Right forelimb (tissue), 1 donor: Measurements from ENCODE around the gene HIVEP3.
A peak's percentile ranks its signal among the peaks of the same experiment; 100 is the strongest.

Experiments used
- DNase-seq: peaks from one replicate; pipeline ENCODE4 v3.0.0-alpha.2; 2018

Gene HIVEP3

DNA sequence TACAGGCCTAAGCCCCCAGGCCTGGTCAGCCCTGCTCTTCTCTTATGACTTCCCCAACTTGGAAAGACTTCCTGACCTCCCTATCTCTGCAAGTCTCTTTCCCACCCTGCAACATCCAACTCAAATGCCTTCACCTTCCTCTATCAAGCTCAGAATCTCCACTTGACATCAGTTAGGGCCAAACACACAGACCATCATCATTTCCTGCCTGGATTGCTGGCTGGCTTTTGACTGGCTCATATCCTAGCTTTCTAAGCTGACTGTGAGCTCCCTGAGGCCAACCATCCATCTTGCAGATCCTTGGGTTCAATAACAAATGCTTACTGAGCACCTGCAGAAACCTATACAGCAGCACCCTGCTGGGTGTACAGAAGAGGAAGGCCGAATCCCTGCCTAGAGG is 296.9 kb downstream of the HIVEP3 start:
- DNase-seq = no peak

DNA sequence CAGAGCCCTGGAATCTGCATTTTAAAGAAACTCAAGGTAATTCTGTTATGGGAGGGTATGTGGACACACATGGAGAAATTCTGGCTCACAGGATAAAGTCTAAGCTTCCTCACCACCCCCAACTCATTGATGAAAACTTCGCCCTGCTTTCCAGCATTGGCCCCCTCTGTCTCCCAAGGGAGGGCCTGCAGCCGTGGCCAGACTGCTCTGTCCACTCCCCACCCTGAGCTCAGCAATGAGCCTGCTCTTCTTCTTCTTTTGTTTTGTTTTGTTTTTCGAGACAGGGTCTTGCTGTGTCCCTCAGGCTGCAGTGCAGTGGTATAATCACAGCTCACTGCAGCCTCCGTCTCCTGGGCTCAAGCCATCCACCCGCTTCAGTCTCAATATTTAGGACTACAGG is 297.5 kb downstream of the HIVEP3 start:
- no peak for DNase-seq

DNA sequence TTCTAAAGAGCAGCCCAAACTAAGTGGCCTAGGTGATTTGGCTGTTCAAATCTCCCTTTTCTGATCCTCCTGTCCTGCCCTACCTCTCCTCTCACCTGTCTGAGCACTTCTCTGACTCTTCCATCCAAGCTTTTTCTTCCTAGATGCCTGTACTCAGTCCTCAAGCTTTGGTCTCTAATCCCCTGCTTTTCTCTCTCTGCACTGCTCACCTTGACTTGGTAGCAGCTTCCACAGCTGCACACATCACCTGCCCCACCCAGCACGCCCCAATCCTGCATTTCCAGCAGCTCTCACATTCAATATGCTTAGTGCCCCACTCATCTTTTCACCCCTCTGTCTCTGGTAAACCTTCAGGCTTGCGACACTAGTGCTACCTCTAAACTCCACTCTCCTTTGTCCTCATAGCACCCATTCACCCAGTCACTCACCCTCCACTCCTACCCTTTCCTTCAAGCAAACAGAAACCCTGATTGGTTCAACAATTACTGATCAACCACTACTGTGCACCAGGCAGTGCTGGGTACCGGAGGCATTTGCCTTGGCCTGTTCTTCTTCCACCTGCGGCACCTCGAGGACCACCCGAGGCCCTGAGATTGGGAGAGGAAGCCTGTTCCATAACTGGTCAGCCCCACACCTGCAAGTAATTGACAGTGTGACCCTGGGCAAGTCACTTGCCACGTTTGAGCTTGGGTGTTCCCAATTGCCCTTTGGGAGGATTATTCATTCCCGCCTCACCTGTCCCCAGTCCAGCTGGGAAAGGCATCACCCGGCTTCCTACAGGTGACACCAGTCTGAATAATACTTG is 298.2 kb downstream of the HIVEP3 start:
- no peak for DNase-seq

DNA sequence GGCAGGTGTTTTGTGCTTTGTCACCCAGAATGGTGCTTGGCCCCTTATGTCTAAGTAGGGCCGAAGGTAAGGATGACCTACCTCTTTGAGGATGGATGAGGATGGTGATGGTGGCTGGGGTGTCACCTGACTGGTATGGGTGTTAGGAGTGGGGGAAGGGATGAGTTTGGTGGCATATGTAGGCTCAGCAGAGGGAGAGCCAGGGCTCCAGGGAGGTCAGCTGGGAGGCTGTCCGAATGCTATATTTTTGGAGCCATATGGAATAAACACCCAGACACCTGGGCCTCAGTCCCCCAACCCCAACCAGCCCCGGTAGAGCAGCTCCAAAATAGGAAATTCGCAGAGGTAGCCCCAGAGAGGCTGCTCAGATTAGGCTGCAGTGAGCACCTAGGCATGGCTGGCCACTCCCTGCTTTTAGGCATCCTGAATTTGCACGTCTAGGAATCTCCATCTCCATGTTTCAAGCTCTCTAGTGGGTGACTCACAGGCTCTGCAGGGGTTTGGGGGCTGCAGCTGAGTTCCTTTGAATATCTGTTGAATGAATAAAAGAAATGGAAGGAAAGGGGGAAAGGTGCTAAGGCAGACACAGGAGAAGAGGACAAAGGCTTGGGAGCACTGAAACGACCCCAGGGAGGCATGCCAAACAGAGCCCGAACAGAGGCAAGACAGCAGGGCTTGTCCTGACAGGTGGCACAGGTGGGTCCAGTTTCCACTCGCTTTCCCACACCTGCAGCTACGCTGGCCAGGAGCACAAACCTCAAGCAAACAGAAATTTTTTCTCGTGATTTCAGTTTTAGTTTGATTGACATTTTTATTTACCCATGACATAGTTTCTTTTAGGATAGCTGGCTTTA is 299.0 kb downstream of the HIVEP3 start:
- DNase-seq = no peak

DNA sequence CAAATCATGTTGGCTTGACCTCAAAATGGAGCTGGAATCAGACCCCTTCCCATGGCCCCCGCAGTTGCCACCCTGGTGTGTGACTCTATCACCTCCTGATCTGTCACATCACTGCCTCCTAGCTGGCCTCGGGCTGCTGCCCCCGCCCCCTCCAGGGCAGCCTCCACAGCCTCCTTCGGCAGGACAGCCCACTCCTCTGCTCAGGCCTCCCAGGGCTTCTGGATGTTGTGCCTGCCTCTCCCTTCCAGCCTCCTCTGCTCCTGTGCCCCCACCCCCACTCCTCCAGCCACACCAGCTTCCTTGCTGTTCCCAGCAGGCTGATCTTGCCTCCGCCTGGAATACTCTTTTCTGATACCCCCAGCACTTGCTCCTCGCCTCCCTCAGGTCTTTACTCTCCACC is 299.9 kb downstream of the HIVEP3 start:
- no peak for DNase-seq

DNA sequence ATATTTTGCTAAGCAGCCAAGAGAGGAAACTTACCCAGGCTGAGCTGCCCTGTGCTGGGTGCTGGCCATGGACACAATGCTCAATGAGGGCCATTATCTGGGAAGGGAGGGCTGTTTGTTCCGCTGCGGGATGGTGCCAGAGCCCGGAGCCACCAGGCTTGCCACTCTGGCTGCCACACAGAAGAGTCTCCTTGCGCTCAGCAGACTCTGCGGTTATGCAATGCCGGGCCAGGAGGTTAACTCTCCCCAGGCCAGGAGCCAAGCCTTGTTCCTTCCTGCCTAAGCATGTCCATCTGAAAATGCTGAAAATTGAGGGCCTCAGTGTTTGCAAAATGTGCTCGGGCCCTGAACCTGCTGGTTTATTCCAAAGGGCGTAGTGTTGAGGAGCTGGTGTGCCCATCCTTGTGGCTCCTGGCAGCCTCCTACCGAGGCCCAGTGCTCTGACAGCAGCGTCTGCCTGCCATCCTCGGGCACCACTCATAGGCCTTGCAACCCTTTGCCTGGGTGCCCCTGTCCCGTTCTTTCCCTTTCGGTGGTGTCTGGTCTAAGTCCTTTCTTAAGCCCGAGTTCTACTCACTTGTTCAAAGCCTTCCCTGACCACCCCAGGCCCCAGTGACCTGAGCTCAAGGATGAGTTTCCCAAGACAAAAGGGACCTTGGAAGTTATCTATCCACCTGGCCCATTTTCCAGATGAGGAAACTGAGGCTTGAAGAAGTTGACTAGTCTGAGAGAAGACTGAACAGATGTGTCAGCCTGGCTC is 300.5 kb downstream of the HIVEP3 start:
- DNase-seq = peak; percentile 55

DNA sequence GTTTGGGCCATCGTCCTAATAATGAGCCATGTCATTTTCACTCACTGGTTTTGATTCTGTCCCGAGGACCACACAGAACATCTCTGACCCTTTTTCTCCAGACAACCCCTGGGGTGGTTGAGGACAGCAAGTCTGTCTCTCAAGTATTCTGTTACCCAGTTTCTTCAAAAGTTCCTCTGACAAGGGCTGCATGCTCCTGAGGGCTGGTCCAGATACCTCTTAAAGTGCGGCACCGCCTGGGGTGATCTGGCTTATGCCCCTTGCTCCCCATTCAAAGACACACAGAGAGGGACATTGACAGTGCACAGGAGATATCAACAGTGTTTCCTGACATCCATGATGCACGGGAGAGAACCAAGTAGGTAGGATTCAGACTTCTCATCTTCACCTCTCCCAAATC is 301.4 kb downstream of the HIVEP3 start:
- DNase-seq = no peak

DNA sequence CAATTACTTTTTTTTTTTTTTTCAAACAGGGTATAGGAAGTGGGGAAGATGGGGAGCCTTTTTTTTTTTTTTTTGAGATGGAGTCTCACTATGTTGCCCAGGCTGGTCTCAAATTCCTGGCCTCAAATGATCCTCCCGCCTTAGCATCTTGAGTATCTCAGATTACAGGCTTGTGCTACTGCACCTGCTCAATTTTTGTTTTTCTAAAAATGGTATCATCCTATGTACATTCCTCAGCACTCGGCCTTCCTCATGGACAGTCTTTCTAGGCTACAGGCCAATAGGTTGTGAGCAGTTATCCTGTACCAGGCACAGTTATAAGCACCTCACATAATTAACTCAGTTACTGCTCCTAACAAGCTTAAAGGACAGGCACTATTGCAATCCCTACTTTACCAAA is 302.2 kb downstream of the HIVEP3 start:
- no peak for DNase-seq

DNA sequence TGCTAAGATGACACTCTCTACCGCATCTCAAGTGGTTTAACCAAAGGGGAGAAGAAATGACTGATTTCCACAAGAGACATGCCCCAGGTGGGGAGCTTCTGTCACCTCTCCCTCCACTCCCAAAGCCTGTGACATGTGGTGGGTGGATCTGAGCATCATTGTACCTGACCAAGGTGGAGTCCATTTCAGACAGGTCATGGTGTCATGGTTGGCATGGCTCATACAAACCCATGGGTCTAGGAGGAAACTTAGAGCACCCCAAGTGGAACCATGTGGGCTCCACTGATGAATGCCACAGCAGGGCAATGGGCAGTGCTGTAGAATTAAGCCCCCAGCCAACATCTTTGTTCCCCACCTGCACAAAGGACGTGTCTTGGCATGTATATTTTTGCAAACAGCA is 302.7 kb downstream of the HIVEP3 start:
- DNase-seq = no peak

DNA sequence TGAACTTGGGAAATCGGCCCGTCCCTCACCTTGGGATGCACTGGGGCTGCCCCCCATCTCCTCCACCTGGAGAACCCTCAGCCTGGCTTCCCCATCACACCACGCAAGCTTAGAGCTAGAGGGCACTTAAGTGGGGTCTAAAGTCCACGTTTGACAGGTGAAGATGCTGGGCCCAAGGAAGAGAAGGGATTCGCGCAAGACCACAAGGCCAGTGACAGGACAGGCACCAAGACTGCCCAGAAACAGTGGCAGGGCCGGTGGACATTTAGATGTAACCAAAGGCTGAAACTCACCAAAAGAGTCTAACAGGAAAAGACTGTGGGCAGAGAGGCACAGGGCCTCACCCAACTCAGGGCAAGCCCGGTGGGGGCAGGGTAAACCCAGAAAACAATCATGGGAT is 303.4 kb downstream of the HIVEP3 start:
- no peak for DNase-seq

DNA sequence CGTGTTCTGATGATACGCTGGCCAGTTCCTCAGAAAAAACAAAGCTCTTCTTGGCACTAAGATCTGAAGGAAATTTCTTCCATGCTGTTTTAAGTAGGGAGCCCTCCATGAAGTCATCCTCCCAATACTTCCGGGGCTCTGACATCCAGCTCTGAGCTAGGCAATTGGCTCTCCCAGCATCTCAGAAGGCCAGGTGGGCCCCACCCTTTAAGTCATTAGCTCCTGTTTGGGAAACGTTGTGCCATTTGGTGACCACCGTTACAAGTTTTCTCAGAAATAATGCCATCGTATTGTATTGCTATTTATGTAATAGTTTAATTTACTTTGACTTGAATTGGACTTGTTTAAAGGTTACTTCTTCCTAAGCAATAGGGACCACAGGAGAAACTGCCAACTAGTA is 303.9 kb downstream of the HIVEP3 start:
- DNase-seq = no peak

DNA sequence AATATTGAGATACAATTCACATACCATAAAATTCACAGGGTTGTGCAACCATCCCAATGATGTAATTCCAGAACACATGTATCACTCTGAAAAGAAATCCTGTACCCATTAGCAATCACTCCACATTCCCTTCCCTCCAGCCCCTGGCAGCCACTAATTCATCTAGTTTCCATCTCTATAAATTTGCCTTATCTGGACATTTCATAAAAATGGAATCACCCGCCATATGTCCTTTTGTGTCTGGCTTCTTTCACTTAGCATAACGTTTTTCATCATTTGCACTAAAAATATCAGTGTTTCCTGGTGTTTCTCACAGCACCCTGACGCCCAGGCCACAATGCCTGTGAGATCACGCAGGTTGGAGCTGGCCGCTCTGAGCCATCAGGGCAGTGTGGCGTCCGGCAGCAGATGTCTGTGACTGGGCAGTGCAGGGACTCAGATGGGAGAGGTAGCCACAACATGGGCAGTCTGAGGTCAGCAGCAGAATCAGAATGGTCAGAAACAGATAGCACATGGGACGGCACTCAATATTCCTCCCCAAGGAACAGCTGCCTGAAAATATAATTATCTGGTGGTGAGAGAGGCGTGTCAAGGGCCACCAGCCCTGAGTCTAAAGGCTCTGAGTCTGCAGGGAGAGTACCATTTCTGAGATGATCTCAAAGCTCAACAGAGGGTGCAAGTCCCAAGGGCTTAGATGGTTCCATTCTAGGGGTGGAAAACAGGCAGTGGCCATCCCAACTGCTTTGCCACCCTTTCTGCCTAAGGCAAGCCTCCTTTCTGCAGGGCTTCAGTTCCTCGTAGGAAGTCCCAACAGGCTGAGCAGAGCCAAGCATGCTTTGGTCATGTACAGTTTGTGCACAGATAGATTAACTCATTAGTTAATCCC is 304.8 kb downstream of the HIVEP3 start:
- DNase-seq = no peak

DNA sequence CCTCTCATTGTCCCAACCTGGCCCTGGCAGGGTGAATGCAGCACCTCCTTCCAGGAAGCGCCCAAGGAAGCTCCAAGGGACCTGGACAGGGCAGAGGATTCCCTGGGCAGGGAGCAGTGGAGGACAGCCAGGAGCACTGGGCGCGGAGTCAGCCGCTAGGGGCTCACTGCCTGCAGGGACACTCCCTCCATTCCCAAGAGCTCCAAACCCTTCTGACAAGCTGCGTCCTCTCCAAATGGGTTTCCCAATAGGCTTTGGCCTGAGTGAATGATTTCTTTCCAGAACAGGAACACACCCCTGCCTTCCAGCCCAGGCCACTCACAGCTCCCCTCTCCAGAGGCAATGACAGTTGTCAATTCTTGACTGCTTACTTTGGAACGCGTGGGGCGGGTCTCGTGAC is 305.8 kb downstream of the HIVEP3 start:
- DNase-seq = no peak

DNA sequence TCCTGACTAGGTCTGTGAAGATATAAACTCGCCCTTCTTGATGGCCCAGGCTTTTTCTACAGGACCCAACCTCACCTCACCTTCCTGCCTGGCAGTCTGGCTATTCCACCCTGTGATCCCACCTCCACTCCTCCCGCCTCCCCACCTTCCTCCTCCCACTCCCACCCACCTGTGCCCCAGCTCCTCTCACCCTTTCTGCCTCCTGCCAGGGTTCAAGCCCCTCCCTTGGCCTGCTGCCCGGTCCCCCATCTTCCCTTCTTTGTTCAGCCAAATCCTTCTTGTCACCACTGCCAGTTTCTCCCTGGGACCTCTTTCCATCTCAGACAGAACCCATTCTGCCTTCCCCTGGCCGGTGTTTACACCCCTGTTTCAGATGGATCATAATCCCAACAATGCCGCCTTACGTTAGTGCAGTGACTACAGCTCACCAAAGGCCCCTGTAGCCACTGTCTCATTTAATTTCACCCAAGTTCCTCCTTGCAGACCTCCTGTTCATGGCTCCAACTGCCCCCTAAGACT is 306.7 kb downstream of the HIVEP3 start:
- DNase-seq = no peak

DNA sequence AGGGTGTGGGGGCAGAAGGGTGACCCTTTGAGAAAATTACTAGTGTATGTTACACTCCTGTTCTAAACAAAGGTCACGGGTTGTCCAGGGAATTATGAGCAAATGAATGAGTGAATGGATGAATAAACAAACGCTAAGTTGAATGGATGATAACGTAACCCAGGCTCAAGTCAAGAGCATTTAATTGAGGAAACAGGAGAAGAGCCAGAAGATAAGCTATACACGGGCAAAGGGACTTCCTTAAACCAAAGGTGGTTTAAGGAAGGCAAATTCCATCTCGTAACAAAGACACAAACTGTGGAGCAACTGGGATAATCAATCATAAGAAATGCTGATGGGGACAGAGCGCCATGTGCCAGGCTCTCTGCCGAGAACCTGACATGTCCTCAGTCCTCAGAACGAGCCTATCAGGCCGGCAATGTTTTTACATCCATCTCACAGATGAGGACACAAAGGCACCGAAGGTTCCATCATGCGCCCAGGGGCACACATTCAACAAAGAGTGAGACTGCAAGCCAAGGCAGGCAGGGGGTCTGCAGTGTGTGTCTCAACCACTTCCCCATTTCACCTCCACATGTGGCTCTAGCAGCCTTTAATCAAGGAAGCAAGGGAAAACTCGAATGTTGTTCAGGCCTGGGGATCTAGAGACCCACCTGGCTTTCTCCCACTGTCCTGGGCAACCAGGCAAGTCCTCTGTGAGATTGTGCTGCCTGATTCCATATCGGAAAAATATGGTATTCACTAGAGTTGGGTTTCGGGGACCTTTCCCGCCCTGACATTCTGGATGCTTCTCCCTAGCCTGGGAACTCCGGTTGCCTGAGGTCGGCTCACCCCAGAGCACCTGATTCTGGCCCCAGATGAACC is 307.4 kb downstream of the HIVEP3 start:
- no peak for DNase-seq

DNA sequence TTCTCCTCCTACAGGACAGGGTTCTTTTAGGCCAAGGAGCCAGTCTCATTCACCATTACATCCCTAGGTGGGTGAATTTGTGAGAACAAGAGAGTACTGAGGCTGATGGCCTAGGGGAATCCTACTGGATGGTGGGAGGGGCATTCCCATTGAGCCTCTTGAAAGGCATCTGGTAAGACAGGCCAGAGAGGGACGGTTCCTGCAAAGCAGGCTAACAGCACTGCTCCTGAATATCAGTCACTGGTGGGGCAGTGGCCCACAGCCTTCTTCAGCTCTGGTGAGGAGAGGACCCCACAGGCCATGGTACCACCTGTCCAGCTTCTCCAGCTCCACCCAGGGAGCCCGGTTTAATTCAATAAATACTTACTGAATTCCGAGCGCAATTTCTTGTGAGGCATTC is 308.4 kb downstream of the HIVEP3 start:
- no peak for DNase-seq

DNA sequence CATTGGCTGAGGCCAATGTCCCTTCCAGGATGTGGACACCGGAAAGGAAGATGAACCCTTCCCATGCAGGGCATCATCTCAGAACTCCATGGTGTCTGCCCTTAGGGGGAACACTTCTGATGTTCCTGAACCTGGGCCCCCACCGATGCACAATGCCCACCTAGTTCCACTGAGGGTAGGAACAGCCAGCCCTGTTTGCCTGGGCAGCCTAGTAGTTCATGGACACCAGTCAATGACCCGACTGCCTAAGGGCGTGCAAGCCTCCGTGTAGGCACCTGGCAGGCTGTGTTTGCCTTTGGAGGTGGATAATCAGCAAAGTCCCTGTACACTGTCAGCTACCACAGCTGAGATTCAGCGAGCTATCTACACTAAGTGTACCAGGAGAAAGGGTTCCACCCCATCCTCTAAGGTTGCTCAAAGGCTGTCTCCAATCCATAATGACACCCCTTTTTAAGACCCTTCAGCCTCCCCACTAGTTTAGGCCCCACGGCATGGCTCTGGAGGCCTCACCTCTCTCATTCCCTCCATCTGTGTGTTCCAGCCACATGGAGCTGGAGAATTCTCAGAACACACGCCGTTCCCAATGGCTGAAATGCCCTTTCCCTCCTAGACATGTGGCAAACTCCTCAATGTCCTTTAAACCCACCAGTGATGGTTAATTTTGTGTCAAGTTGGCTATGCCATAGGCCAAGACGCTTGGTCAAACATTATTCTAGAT is 309.4 kb downstream of the HIVEP3 start:
- no peak for DNase-seq

DNA sequence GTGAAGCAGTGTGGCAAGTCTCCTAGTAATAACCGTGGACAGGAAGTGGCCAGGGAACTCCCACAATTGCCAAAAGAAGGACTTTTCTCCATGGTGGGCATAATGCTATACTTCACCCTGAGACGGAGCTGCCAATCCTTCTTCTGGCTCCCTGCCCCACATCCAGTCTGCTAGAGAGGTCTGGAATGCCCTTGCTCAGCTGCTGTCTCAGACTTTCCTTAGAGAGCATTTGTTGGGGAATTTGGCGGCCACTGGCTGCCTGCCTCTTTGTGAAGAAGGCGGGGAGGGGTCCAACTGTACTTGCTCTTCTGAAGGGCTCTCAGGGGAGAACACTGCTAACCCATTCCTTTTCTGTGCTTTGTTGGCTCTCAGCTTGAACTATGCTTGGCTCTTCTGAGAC is 310.5 kb downstream of the HIVEP3 start:
- peak; percentile 79 for DNase-seq

DNA sequence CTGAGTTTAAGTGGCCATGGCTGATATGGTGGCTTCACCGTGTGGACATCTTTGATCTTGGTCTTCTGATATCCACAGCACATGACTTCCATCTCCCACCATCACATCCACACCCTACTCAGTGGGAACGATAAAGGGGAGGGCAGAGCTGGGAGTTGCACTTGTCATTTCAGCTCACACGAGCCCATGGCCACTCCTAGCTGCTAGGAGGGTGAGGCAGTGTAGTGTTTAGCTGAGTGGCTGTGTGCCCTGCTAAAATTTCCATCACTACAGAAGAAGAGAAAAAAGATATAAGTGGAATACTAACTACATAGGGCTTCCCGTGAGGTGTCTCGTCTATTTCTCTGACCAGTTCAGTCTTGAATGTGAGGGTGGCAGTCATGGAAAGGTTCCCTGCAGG is 310.9 kb downstream of the HIVEP3 start:
- no peak for DNase-seq

DNA sequence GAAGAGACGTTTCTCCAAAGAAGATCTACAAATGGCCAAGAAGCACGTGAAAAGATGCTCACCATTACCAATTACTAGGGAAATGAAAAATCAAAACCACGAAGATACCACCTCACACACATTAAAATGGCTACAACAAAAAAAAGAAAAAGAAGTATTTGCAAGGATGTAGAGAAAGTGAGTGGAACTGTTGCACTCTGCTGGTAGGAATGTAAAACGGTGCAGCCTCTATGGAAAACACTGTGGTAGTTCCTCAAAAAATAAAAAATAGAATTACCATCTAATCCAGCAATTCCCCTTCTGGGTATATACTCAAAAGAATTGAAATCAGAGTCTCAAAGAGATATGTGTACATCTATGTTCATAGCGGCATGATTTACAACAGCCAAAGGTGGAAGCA is 318.8 kb downstream of the HIVEP3 start:
- DNase-seq = no peak

DNA sequence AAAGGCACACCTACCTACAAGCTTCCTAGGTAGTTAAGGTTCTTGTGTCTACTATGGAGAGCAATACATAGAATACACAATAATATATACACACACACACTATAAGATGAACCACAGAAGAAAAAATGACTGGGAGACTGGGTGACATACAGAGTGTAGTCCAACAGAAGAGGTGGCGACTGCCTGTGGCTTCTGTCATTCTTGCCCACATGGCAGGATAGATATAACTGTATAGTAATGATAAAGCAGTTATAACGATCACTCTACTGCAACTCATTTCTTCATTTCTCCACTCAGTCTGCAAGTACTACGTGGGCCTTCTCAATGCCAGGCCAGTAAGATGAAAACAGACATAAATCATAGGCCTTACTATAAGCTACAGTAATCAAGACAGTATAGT is 320.4 kb downstream of the HIVEP3 start:
- DNase-seq = no peak
